Measurements from ENCODE around the gene PROCA1. TPM values are rescaled to one million over a fixed set of nuclear protein-coding genes. Genes with fewer than 3 reads are reported as not detected.
"Not testable (repeated sequence)": the region's sequence is repeated elsewhere in the genome, so short reads cannot be mapped to it uniquely, and the experiment has no call there.

Gene PROCA1
- polyA plus RNA-seq, 1 experiment, result 0.71 TPM

DNA sequence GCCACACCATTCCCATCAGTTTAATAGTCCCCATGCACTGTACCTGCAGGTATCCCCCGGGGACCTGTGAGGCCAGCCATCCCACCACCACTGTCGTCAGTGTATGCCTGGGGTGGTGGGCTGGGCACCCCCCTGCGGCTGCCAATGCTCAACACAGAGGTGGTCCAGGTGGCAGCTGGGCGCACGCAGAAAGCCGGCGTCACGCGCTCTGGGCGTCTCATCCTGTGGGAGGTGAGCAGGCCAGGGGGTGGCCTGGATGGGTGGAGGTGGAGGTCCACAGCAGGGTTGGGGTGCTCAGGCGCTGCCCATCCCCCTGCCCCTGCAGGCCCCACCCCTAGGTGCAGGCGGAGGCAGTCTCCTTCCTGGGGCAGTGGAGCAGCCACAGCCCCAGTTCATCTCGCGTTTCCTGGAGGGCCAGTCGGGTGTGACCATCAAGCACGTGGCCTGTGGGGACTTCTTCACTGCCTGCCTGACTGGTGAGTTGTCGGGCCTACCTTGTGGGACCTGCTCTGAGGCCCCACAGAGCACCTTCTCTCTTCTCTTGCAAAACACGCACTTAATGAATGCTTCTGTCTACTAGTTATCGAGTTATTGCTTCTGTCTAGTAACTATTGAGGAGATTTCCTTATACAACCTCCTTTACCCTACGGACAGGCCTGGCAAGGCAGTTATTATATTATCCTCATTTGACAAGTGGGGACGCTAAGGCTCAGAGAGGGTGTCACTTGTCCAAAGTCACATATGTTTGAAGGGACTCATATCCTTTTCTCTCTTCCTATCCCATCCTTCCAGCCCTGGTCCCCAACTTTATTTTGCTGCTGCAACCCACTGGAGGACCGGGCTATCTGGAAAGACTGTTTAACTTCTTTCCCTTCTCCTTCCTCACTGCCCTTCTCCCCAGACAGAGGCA is 26.3 kb upstream of the PROCA1 start:
- POLR2A ChIA-PET, result no interaction called here
- H3K36me3 ChIP-seq (ENCODE audit: control insufficient read depth, insufficient read depth, low read length), result no peaks in the 10 kb centered on the region
- H3K4me3 ChIP-seq (ENCODE audit: low read depth, low read length), result no peak overlapping the region
- CTCF ChIA-PET, result no interaction called here
- no peaks in the 10 kb centered on the region for H3K27me3 ChIP-seq (ENCODE audit: control insufficient read depth, insufficient read depth, low read length)
- TF ChIP-seq, protein P1, sequence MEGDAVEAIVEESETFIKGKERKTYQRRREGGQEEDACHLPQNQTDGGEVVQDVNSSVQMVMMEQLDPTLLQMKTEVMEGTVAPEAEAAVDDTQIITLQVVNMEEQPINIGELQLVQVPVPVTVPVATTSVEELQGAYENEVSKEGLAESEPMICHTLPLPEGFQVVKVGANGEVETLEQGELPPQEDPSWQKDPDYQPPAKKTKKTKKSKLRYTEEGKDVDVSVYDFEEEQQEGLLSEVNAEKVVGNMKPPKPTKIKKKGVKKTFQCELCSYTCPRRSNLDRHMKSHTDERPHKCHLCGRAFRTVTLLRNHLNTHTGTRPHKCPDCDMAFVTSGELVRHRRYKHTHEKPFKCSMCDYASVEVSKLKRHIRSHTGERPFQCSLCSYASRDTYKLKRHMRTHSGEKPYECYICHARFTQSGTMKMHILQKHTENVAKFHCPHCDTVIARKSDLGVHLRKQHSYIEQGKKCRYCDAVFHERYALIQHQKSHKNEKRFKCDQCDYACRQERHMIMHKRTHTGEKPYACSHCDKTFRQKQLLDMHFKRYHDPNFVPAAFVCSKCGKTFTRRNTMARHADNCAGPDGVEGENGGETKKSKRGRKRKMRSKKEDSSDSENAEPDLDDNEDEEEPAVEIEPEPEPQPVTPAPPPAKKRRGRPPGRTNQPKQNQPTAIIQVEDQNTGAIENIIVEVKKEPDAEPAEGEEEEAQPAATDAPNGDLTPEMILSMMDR (IDR thresholded peaks at IDR 0.05; ENCODE audit: insufficient read depth, low read depth, low read length), result no peak
- no peak for DNase-seq (ENCODE audit: low read depth)

DNA sequence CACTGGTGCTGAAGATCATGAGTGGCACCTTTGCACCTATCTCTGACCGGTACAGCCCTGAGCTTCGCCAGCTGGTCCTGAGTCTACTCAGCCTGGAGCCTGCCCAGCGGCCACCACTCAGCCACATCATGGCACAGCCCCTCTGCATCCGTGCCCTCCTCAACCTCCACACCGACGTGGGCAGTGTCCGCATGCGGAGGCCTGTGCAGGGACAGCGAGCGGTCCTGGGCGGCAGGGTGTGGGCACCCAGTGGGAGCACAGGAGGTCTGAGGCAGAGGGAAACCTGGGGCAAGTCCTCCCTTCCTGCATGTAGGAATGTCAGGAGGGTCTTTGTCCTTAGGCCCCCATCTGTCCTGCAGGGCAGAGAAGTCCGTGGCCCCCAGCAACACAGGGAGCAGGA is 25.6 kb upstream of the PROCA1 start:
- CTCF ChIA-PET, result no interaction called here
- Histone ChIP-seq H3K4me3 (ENCODE audit: low read depth, low read length) (no peak overlapping the region), H3K27me3 (ENCODE audit: control insufficient read depth, insufficient read depth, low read length) (no peaks in the 10 kb centered on the region), H3K36me3 (ENCODE audit: control insufficient read depth, insufficient read depth, low read length) (no peaks in the 10 kb centered on the region)
- POLR2A ChIA-PET, result no interaction called here
- TF ChIP-seq, protein P1 (IDR thresholded peaks at IDR 0.05; ENCODE audit: insufficient read depth, low read depth, low read length), result no peak
- no peak for DNase-seq (ENCODE audit: low read depth)

DNA sequence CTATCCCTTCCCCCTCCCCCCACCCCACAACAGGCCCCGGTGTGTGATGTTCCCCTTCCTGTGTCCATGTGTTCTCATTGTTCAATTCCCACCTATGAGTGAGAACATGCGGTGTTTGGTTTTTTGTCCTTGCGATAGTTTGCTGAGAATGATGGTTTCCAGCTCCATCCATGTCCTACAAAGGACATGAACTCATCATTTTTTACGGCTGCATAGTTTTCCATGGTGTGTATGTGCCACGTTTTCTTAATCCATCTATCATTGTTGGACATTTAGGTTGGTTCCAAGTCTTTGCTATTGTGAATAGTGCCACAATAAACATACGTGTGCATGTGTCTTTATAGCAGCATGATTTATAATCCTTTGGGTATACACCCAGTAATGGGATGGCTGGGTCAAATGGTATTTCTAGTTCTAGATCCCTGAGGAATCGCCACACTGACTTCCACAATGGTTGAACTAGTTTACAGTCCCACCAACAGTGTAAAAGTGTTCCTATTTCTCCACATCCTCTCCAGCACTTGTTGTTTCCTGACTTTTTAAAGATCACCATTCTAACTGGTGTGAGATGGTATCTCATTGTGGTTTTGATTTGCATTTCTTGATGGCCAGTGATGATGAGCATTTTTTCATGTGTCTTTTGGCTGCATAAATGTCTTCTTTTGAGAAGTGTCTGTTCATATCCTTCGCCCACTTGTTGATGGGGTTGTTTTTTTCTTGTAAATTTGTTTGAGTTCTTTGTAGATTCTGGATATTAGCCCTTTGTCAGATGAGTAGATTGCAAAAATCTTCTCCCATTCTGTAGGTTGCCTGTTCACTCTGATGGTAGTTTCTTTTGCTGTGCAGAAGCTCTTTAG is 24.5 kb upstream of the PROCA1 start:
- H3K36me3 ChIP-seq (ENCODE audit: control insufficient read depth, insufficient read depth, low read length); H3K27me3 ChIP-seq (ENCODE audit: control insufficient read depth, insufficient read depth, low read length); POLR2A ChIA-PET; DNase-seq (ENCODE audit: low read depth); H3K4me3 ChIP-seq (ENCODE audit: low read depth, low read length): not testable (repeated sequence)
- CTCF ChIA-PET, result interaction anchor here (1.3 to 1.4 kb wide), 2 partner anchors 10 to 14 kb away, joined by 4 to 6 read pairs; partner anchors contain the start of gene TLCD1

DNA sequence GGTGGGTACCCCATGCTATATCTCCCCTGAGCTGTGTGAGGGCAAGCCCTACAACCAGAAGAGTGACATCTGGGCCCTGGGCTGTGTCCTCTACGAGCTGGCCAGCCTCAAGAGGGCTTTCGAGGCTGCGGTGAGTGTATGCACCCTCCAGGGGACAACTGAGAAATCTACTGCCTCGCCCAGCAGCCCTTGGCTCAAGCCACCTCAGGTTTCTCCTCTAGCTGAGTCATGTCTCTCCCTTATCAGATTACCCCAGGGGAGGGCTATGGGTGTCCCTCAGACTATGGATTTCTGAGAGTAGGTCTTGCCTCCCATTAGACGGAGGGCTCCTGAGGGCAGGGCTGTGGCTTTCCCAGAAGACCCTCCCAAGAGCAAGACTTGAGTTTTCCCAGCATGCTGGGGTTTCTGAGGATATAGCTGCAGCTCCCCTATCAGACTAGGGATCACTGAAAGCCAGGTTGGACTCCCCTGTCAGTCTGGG is 23.6 kb upstream of the PROCA1 start:
- H3K36me3 ChIP-seq (ENCODE audit: control insufficient read depth, insufficient read depth, low read length), result no peaks in the 10 kb centered on the region
- no peak overlapping the region for H3K4me3 ChIP-seq (ENCODE audit: low read depth, low read length)
- TF ChIP-seq, protein P1 (IDR thresholded peaks at IDR 0.05; ENCODE audit: insufficient read depth, low read depth, low read length), result no peak
- DNase-seq (ENCODE audit: low read depth), result no peak
- no peaks in the 10 kb centered on the region for H3K27me3 ChIP-seq (ENCODE audit: control insufficient read depth, insufficient read depth, low read length)
- ChIA-PET POLR2A (no interaction called here), CTCF (interaction anchor here (1.3 to 1.4 kb wide), 2 partner anchors 9 to 15 kb away, joined by 4 to 6 read pairs; partner anchors contain the start of gene TLCD1)

DNA sequence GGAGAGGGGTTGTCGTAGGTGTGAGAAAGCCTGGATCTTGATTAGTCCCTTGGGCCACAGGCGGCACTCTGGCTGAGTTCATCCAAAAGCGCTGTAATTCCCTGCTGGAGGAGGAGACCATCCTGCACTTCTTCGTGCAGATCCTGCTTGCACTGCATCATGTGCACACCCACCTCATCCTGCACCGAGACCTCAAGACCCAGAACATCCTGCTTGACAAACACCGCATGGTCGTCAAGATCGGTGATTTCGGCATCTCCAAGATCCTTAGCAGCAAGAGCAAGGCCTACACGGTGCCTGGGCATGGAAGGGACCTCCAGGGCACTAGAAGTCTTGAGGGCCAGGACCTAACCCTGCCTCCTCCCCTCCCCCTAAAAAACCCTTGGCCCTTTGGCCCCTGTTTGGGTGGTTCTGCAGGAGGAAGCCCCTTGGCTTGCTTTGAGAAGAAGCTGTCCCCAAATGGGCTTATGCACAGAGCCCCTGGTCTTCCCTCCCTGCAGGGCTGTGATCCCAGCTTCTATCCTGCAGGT is 23.1 kb upstream of the PROCA1 start:
- no peak overlapping the region for H3K4me3 ChIP-seq (ENCODE audit: low read depth, low read length)
- no peak for DNase-seq (ENCODE audit: low read depth)
- ChIA-PET CTCF (interaction anchor here (1.3 to 1.4 kb wide), 2 partner anchors 8 to 15 kb away, joined by 4 to 6 read pairs; partner anchors contain the start of gene TLCD1), POLR2A (no interaction called here)
- no peaks in the 10 kb centered on the region for H3K36me3 ChIP-seq (ENCODE audit: control insufficient read depth, insufficient read depth, low read length)
- TF ChIP-seq, protein P1 (IDR thresholded peaks at IDR 0.05; ENCODE audit: insufficient read depth, low read depth, low read length), result no peak
- no peaks in the 10 kb centered on the region for H3K27me3 ChIP-seq (ENCODE audit: control insufficient read depth, insufficient read depth, low read length)

All from BJ (cell line).